Suppressor macrophage (primary cell): ENCODE measurements around the gene PTPRM.

Experiments
- DNase-seq, 4 experiments: peaks; one replicate each; pipeline ENCODE4 v3.0.0-alpha.2; 2020 to 2022

The PTPRM gene

DNA sequence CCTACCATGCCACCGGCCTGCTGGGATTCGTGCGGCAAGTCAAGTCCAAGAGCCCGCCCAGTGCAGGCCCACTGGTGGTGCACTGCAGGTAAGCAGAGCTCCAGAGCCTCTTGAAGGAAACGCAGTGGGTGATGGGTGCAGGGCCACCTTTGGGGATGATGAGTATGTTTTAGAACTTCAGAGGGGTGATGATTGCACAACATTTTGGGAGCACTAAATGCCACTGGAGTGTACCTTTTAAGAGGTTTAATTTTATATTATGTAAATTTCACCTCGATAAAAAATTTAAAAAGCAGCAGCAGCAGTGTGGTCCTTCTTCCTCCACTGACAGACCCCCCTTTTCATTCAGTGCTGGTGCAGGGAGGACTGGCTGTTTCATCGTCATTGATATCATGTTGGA, 809.0 kb downstream of the PTPRM start:
- DNase-seq = no peak

GRCh38 chr18:8379187-8379941, 812.2 kb downstream of the PTPRM start:
- DNase-seq = no peak

DNA sequence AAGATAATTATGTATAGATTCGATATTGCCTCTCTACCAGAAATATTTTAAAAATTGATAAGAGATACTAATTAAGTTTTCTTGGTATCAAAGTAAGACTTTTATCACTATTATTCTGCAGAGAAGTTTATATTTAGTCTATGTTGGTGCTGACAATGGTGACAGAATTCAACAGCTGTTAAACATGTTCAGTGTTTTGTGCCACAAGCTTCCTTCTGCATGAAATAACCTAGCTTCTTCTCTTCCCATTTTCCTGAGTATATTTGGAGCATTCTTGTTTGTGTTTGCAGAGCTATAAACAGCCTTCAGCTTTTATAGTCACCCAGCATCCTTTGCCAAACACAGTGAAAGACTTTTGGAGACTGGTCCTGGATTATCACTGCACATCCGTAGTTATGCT, 812.9 kb downstream of the PTPRM start:
- no peak for DNase-seq

- DNase-seq = no peak
Observed at GRCh38 chr18:8380926-8381325, 813.8 kb downstream of the PTPRM start.

DNA sequence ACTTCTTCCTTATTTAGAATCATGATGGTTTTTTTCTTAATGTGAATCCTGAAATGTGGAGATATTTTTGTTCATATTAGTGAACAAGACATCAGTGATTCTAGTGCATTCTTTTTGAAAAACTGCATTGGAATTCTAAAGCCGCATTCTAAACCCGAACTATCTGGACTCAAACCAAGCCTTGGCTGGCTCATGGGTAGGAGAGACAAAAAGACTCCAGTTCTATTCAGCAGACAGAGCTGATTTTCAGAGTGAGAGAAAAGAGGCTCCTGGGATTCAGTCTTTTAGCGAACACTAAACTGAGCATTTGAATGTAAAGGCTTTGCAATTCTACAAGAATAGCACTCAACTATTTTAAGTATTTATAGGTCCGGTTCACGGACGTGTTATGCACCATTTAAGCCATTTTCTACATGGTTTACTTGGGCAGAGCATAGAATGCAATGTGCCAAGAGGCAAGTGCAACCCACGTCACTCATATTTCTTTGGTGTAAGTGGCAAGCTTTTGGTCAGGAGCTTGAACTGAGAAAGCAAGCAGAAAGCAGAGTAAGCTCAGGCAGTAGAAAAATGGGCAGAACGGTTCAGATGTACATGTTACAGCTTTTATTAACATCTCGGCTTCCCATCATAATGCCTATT, 814.8 kb downstream of the PTPRM start:
- no peak for DNase-seq

- DNase-seq = no peak
Observed at GRCh38 chr18:8385400-8385799, 818.3 kb downstream of the PTPRM start.

DNA sequence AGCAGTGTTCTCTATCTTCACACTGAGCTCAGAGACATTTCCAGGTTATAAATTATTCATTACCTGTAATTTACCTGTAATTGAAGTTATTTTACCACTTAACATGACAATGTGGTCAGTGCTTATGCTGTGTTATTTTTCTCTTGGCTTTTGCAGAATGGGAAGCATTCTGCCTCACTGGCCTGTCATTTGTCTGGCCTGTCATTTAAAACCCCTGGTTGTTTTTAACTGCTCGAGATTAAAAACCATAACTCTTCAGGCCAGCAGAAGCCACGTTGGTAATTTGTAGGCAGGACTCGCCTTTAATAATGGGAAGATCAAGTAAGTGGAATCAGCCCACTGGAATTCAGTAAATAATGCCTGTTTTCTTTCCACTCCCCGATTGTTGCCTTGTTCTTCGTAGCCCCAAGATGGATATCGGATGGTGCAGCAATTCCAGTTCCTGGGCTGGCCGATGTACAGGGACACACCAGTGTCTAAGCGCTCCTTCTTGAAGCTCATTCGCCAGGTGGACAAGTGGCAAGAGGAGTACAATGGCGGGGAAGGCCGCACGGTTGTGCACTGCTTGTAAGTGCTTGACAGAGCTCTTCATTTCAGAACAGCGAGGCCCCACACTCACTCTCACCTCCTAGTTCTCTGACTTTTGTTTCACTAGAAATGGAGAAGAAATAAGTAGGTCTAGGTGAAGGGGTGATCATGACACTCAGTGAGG, 819.7 kb downstream of the PTPRM start:
- DNase-seq = no peak

DNA sequence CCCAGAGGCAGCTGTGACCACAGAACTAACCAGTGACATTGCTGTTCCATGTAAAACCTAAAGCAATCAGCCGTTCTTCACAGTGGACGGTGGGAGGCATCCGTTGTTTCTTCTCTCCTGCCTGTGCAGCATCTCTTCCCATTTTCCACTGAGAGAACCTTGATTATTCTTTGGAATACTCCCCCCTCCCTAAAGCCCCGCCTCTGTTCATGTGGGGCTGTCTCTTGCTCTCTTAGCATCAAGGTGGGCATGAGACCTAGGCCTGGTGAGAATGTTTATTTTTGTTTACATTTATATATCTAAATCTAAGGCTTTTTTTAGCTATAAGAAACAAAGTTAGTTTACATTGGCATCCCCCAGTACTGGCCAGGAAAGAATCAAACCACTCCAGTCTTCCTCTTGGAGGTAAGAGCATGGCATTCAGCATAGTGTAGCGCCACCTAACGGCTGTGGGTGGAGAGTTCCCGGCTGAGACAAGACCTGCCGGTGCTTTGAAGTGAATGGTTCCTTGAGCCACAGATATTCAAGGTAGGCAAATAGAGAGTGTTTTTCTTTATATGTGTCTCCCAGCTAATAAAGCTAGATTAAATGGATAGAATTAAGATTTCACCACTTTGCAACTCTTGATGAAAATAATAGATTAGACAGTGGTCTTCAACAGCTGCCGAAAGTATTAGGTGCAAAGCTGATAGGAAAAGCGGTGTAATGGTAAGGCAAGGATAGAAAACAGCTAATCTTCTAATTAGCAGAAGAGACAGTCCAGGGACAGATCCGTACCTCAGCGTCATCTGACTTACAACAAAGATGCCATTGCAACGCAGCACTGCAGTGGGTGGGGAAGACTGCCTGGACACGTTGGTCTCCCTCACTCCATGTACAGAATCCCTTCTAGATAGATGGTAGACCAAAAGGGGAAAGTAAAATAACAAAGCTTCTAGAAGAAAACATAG, 822.5 kb downstream of the PTPRM start:
- DNase-seq = peak; percentile 55 to 74 (median 68)

DNA sequence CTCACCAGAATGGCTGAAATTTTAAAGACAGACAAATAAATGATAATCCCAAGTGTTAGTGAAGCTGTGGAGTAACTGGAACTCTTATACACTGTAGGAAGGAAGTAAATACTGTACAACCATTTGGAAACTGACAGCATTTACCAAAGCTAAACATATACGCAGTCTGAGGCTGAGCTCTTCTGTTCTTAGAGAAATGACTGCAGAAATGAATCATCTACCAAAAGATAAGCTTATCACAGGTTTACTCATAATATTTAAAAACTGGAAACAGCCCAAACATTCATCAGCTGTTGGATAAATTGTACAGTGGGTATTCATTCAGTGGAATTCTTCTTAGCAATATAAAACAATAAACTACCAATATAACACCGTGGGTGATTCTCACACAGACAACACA, 824.0 kb downstream of the PTPRM start:
- DNase-seq = no peak

GRCh38 chr18:8396254-8396653, 829.1 kb downstream of the PTPRM start:
- no peak for DNase-seq

- DNase-seq = no peak
Observed at GRCh38 chr18:8397034-8397433, 829.9 kb downstream of the PTPRM start.

DNA sequence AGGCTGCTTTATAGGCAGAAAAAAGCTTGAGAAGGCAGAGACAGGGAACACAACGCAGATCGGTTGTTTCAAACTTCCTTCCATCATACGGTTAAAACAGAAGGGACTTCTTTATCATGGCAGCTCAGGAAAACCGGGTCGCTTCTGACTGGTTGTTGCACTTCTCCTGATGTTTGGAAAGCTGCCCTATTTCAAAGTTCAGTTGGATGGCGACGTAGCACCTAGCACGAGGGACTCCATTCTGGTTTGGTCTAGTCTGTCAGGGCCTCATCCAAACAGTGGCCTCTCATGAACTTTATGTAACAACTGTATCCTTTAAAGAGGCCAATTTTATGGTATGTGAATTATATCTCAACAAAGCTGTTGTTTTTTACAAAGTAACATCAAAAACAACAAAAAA, 832.0 kb downstream of the PTPRM start:
- no peak for DNase-seq

DNA sequence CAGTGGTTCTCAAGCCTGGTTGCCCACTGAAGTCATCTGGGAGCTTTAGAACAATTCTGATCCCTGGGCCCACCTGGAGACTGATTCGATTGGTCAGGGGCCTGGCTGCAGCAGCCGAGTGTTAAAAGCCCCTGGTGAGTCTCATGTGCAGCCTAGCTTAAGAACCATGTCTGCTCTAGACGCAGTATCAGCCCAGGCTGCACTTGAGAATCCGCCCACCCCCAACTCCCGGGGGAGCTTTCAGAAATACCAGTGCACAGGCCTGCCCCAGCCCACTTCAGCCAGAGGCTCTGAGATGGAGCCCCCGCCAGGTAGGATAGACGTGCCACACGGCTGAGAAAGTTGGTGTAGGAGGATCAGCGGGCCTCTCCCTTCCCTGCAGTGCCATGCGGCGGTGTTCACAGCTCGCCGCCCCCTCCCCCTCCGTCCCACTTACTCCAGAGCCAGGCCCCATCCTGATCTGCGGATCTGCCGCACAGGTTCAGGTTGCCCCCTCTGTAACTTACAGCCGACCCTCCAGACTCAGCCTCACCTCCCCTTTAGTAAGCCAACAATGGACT, 833.2 kb downstream of the PTPRM start:
- DNase-seq = no peak

DNA sequence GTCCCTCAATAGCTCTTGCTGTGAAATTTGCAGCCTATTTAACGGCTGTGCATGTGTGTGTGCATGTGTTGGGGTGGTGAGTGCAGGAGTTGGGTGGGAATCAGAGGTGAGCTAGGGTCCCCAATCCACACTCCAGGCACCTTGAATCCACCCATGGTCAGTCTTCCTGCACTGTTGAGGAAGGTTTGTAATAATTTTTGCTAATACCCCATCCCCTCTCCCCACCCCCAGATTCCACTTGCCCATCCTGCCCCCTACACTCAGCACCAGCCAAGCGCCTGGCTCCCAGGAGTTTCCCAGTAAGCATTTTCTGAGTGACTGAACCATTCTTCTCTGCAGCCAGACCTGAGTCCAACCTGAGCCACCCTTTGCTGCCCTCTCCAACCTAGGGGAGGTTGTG, 833.7 kb downstream of the PTPRM start:
- no peak for DNase-seq

DNA sequence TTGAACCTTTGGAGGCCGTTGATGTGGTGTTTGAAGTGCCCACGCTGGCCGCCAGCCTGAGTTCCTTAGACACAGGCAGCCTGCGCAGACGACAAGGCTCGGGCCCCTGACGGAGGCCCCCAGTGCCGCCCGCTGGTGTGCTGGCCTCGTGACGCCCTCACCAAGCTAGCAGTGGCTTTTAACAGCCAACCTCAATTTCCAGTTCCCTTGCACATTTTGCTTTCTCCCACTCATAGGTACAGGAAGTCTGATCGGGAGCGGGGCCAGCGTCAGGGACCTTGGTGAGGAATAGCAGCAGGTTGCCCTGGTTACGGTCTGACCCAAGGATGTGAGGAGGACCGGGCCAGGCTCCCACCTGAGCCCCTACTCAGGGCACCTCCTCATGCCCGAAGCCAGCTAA, 834.5 kb downstream of the PTPRM start:
- DNase-seq = no peak

DNA sequence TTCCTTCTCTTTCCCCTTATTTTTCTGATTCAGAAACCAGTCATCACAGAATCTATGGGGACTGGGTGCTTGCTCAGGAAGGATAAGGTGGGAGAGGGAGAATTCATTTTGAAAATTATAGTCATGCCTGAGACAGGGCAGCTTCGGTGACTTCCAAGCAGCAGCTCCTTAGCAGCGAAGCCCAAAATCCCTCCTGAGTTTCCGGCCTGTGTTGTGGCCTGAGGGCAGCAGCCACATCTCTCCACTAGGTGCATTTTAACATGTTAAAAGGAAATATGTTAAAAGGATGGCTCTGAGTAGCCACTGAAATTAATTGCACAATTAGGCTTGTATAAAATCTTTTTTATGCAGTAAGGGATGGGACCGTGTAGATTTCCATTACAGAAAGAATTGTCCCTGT, 835.1 kb downstream of the PTPRM start:
- DNase-seq = no peak

- no peak for DNase-seq
Observed at GRCh38 chr18:8403713-8404112, 836.6 kb downstream of the PTPRM start.

- no peak for DNase-seq
Observed at GRCh38 chr18:8406186-8406867, 839.2 kb downstream of the PTPRM start.

GRCh38 chr18:8406868-8407250, 839.7 kb downstream of the PTPRM start:
- DNase-seq = no peak

DNA sequence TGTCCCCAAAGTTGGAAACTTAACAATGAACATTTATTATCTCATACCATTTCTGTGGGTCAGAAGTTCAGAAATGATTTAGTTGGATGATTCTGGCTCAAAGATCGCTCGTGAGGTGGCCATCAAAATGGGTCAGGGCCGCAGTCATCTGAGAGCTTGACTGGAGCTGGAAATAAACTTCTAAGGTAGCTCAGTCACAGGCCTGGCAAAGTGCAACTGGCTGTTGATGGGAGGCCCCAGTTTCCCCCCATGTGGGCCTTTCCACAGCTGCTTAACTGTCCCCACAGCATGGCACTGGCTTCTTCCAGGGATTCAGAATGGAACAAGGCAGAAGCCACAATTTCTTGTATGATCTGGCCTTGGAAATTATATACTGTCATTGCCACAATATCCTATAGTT, 842.0 kb downstream of the PTPRM start:
- no peak for DNase-seq

- no peak for DNase-seq
Observed at GRCh38 chr18:8411492-8411891, 844.4 kb downstream of the PTPRM start.

- no peak for DNase-seq
Observed at GRCh38 chr18:8412117-8412516, 845.0 kb downstream of the PTPRM start.
